GM19035 (cell line): ENCODE measurements around the gene KLRC2.
"Not testable (repeated sequence)": the region's sequence is repeated elsewhere in the genome, so short reads cannot be mapped to it uniquely, and the experiment has no call there.

ENCODE experiments used
- ATAC-seq: cut with Tn5 transposase; IDR thresholded peaks from one replicate; pipeline ENCODE4 v1.9.1; 2021; ENCODE audit not compliant: unreplicated experiment

The KLRC2 gene

DNA sequence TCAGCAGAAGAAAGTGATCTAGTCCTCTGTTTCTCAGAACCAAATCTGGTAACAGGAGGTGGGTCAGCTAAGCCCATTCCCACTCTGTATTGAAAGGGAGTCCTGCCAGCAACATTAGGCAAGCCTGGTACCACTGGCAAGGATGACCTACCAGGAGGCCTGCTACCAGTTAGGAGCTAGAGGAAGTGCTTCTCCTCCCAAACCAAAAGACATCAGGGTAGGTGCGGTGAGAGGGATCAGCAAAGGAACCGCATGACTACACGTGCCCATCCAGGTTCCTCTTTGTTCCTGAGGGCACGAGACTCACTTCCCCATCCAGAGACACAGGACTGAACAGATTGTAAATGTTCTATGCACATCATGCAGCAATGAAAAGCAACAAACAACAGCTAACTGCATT lies 29.1 kb downstream of the KLRC2 start:
- no peak for ATAC-seq

DNA sequence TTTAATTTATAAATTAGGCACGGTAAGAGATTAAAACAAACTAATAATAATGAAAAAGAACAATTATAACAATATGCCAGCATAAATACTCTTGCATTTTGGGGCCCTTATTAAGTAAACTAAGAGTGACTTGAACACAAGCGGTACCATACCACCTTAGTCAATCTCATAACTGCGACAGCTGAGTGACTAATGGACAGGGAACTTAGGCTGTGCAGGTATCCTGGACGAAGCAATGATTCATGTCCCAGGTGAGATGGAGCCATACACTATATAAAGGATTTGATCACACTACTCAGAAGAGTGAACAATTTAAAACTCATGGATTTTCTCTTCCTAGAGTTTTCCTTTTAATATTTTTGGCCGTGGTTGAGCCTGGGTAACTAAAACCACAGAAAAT lies 30.5 kb downstream of the KLRC2 start:
- ATAC-seq, result no peak

DNA sequence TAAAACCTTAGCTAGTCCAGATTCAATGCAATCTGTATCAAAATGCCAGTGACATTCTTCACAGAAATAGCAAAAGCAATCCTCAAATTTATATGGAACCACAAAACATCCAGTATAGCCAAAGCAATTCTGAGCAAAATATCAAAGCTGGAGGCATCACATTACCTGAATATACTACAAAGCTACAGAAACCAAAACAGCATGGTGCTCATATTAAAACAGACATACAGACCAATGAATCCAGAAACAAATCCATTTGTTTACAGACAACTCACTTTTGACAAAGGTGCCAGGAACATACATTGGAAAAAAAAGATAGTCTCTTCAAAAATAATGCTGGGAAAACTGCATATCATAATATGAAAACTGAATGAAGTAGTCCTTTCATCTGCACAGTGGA lies 31.0 kb downstream of the KLRC2 start:
- no peak for ATAC-seq

DNA sequence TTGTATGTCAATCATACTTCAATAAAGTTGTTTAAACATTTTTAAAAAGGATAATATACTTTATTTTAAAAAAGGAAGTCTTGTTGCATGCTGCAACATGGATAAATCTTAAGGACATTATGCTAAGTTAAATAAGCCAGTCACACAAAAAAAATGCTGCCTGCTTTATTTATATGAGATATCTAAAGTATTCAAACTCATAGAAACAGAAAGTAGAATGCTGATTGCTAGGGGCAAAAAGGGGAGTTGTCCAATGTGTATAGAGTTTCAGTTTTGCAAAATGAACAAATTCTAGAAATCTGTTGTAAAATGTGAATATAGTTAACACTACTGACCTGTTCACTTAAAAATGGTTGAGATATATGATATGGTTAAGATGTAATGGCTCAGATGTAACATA lies 35.0 kb downstream of the KLRC2 start:
- no peak for ATAC-seq

DNA sequence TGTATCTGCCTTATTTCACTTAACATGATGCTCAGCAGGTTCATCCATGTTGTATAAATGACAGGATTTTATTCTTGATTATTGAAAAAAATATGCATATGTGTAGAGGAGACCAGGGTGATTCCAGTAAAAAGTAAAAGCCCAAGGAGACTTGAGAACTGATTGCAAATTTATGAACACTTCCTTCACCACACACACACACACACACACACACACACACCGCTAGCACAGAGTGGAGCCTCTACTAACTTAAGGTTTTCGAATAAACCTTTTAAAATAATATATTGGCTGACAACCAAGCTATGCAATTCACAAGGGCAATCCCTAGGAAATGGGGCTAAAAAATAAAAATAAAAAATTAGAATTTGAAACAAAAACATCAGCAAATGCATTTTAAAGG lies 37.6 kb downstream of the KLRC2 start:
- no peak for ATAC-seq

DNA sequence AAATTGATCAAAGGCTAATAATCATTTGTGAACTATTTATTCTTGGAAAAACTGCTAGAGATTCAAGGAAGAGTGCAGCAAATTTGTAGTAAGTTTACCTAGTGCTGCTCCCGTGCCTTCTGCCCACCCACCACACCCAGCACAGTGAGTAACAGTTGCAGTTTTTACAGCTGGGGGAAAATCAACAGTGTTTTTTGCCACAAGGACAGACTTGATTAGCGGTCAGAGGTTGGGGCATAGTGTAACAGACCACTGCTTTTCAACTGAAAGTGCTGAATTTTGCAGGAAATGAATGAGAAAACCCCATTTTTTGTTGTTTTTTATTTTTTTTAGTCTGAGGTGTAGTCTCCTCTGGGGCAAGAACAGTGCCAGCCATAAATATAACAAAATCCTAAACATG lies 38.5 kb downstream of the KLRC2 start:
- no peak for ATAC-seq

DNA sequence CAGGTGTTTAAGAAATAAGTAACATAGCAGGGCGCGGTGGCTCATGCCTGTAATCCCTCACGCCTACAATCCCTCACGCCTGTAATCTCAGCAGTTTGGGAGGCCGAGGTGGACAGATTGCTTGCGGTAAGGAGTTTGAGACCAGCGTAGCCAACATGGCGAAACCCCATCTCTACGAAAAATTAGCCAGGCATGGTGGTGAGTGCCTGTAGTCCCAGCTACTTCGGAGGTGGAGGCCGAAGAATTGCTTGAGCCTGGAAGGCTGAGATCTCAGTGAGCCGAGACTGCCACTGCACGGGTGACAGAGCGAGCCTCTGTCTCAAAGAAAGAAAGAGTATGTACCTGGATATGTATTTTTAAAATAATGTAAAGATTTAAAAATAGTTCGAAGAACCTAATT lies 39.6 kb downstream of the KLRC2 start:
- ATAC-seq, result not testable (repeated sequence)

DNA sequence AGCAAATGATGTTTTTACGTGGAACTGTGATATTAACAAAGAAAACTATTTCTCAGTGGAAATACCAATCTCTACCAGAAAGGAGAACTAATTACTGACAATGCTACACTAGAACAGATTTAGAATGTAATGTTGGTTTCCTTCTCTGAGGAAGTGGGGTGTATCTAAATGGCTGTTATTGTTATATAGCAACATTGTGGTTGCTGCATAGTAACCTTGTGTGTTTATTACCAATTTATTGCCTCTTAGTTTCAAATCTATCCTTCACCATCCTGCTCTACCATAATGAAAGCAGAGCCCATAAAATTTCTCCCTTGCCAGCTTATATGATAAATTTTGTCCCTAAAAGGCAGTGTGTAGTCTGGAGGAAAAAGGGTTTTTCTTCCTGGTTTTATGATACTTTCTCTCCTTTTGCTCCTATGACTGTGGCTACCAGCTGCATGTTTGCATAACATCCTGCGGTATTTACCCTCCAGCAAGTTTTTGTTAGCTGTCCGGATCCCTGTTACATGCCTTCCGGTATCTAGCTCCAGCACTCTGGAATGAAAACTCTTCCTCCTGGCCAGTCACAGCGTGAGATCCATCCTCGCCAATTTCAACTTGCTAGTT lies 40.3 kb downstream of the KLRC2 start:
- peak; percentile 59 for ATAC-seq

DNA sequence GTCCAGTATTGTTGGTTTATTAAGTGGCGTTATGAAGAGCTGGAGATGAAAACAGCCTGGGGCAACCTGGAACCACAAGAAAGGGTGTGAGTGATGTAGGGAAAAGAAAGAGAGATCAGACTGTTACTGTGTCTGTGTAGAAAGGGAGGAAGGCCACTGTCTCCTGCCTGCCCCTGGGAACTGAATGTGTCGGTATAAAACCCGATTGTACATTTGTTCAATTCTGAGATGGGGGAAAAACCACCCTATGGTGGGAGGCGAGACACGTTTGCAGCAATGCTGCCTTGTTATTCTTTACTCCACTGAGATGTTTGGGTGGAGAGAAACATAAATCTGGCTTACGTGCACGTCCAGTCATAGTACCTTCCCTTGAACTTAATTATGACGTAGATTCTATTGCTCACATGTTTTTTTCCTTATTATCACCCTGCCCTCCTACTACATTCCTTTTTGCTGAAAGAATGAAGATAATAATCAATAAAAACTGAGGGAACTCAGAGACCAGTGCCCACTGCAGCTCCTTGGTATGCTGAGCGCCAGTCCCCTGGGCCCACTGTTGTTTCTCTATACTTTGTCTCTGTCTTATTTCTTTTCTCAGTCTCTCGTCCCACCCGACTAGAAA lies 41.2 kb downstream of the KLRC2 start:
- not testable (repeated sequence) for ATAC-seq

DNA sequence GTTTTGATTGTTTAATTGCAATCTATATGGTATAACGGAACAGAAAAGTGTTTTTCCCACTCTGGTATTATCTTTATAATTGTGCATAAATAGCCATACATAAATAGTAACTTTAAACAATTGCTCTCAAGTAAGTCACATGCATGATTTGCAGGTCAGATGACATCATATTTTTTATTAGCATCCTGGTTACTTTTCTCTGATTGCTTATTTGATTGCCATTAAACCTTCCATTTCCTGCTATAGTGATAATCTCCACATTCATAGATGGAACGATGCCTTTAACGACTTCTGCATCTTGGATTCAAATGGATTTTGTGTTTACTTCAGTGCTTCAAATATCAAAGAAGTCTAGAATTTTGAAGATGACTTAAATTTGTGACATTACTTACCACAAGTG lies 42.5 kb downstream of the KLRC2 start:
- ATAC-seq, result no peak

DNA sequence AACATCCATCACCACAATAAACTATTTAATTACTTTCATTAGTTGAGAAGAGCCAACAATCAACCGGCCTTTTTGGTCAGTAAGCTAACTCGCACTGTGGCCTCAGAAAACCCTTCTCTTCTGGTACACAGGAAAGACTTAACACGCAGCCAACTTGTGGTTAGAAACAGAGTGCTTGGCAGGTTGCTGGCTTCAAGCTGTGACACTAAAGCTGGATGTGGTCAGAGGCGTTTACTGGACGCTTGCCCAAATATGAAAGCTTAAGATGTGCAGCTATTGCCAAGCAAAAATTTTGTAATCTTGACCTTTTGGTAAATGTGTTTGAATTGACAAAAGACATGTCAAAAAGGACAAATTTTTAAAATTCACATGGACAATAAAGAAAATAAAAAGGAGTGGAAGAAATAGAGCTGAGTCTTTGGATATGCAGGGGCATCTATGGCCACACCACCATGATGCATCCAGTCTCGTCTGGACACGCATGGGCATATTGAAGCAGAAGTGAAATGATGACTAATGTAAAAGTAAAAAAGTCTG lies 43.3 kb downstream of the KLRC2 start:
- ATAC-seq, result peak; percentile 57

DNA sequence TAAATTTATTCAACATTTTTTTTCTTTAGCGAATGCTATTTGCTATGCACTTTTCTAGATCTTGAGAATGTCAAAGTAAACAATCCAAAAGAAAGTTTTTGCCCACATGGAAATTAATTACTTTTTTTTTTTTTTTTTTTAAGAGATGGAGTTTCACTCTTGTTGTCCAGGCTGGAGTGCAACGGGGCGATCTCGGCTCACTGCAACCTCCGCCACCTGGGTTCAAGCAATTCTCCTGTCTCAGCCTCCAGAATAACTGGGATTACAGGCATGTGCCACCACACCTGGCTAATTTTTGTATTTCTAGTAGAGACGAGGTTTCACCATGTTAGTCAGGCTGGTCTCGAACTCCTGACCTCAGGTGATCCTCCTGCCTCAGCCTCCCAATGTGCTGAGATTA lies 44.8 kb downstream of the KLRC2 start:
- not testable (repeated sequence) for ATAC-seq

DNA sequence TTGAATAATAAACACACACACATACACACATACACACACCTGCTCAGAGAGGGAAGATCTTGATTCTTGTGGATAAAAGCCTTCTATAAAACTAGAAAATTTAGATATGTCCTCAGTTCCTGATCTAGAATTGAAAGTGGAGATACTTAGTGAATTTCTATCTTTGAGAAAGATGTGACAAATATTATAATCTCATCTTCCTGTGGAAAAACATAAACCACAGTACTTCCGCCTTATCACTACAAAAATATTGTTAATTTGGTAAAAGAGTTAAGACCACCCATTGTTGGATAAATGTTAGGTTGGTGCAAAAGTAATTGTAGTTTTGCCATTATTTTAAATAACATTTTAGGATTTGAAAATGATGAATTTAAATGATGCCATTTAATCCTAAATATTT lies 45.9 kb downstream of the KLRC2 start, which contains the start of gene KLRK1:
Gene KLRK1, minus strand, starts transcription at position 138 of the 400 bp plus-strand sequence. CDS start 1,231 bp downstream, outside the sequence.
- ATAC-seq, result no peak

DNA sequence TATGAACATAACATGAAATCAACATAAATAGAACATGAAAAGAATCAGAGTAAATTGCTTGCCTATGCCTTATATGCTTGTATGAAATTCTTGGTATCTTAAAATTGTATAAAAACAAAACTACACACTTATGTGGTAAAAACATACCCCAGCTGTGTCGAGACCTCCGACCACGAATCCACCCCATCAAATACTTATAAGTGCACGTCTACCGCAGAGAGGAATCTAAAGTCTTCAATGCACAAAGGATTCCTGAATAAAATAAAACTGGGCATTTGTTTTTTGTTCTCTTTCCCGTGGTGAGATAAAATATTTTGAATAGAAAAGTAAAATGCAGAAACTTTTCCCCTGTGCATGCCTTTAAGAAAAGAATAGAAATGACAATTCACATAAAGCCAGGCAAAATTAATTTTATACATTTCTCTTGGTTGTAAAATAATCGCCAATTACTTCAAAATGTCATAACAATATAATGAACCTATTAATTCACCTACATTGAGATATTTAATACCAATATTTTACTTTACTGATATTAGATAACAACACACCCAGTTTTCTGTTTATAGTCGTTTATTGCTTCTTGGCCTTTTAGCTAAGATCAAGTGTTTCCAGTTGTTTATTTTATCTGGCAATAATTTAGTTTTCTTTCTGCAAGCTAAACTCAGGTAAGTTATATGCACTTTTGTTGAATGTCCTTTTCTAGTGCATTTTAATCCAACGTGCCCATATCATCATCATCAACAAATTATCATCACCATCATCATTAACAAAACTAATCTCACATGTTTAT lies 47.0 kb downstream of the KLRC2 start:
- ATAC-seq, result no peak

DNA sequence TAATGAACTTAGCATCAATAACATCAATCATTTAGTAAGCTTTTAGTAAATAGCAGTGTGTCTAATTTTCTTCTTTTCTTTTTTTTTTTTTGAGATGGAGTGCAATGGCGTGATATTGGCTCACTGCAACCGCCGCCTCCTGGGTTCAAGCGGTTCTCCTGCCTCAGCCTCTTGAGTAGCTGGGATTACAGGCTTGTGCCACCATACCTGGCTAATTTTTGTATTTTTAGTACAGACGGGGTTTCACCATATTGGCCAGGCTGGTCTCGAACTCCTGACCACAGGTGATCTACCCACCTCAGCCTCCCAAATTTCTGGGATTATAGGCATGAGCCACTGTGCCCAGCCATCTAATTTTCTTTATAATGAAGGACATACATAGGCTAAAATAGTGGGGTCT lies 48.3 kb downstream of the KLRC2 start:
- ATAC-seq, result not testable (repeated sequence)

DNA sequence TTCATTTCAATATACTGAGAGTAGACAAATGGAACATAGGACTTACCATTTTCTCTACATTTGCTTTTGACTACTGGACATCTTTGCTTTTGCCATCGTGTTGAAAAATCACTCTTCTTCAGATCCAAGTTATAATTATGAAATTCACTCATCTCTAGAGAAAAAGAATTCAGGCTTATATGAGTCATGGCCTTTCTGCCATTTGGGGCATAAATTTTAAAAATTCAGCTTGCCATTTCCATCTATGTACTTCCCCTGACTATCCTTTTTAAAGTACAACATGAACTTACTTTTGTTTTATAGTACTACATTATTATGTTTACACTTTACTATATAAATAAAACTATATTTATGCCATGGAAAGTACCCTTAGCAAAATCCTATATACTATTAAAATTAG lies 49.0 kb downstream of the KLRC2 start:
- ATAC-seq, result no peak

DNA sequence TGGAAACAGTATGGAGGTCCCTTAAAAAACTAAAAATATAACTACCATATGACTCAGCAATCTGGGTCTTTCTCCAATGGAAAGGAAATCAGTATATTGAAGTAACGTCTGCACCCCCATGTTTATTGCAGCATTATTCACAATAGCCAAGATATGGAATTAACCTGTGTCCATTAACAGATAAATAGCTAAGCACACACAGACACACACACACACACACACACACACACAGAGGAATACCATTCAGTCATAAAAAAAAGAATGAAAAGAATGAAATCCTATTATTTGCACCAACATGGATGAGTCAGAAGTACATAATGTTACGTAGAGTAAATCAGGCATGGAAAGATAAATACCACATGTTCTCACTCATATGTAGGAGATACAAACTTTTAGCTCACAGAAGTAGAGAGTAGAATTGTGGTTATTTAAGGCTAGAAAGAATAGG lies 50.6 kb downstream of the KLRC2 start:
- no peak for ATAC-seq

DNA sequence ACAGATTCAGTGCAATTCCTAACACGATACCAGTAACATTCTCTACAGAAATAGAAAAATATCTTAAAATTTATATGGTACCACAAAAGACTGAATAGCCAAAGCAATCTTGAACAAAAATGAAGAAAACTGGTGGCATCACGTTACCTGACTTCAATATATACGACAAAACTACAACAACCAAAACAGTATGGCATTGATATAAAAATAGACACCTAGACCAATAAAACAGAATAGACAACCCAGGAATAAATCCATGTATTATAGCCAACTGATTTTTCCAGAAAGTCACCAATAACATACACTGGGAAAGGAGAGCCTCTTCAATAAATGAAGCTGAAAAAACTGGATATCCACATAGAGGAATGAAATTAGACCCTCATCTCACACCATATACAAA lies 51.6 kb downstream of the KLRC2 start:
- no peak for ATAC-seq

DNA sequence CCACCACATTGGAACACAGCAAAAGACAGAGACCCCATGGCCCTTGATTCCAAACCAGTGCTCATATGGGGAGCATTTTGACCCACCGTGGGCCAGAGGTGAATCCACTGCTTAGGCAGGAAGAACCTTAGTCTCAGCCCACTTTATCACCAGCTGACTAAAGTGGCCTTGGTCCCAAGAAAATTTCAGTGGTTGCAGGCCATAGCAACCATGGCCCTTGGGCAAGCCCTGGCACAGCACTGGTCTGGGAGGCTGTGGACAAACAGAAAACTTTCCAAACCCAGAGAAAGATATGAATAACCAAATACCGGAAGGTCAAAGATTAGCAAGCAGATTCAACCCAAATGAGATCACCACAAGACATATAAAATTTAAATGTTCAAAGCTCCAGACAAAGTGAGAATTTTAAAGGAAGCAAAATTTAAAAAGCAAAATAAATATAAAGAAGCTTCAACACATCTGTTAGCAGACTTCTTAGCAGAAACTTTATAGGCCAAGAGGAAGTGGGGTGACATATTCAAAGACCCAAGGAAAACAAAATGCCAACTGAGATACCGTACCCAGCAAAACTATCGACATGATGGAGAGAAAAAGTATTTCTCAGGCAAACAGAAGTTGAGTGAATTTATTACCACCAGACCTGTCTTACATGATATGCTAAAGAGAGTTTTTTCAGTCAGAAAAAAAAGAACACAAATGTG lies 53.7 kb downstream of the KLRC2 start:
- no peak for ATAC-seq
